H1 (cell line): ENCODE measurements around the gene KRT7. TPM values are rescaled to one million over a fixed set of nuclear protein-coding genes. Genes with fewer than 3 reads are reported as not detected.

Experiments used
- CBX5 ChIP-seq: fragments of 300-800, 300-1000 bp; sonication (generic); IDR thresholded peaks from 2 replicates; pipeline ENCODE4 v1.7.1; 2016; ENCODE audit warnings: antibody characterized with exemption, low read length, low read depth
- CTCF ChIP-seq, 3 experiments: IDR thresholded peaks; 1 replicate in 2 of 3; 2 replicates in 1 of 3; pipeline versions ENCODE4 v1.5.1 to v1.6.1; 2011; ENCODE audit warnings: low read length in 3 of 3, mild to moderate bottlenecking in 3 of 3, inconsistent platforms in 2 of 3, low read depth in 1 of 3, moderate library complexity in 1 of 3; ENCODE audit not compliant: insufficient read depth in 1 of 3; ENCODE audit errors: control extremely low read depth in 1 of 3
- KDM1A ChIP-seq: fragments of 200-600, 300-600 bp; sonication (generic); IDR thresholded peaks from 2 replicates; pipeline ENCODE4 v1.7.1; 2016; ENCODE audit warnings: mild to moderate bottlenecking, low read length, borderline replicate concordance
- MAX ChIP-seq: IDR thresholded peaks from 2 replicates; pipeline ENCODE4 v1.6.1; 2012; ENCODE audit warnings: inconsistent platforms
- RXRA ChIP-seq: IDR thresholded peaks from 2 replicates; pipeline ENCODE4 v1.6.1; 2011; ENCODE audit warnings: low read depth, mild to moderate bottlenecking, low read length, moderate library complexity; ENCODE audit not compliant: insufficient read depth
- SIN3A ChIP-seq, 2 experiments: IDR thresholded peaks in 1 of 2; conservative IDR thresholded peaks in 1 of 2; 2 replicates each; pipeline ENCODE4 v1.6.1; 2011 to 2012; ENCODE audit warnings: low read length in 2 of 2, improper control_type of control experiment in 1 of 2, low read depth in 1 of 2, mild to moderate bottlenecking in 1 of 2
- SP1 ChIP-seq: IDR thresholded peaks from 2 replicates; pipeline ENCODE4 v1.6.1; 2011; ENCODE audit warnings: low read depth, low read length
- SP2 ChIP-seq: IDR thresholded peaks from 2 replicates; pipeline ENCODE4 v1.6.1; 2012; ENCODE audit warnings: mild to moderate bottlenecking, low read length, inconsistent platforms
- YY1 ChIP-seq: IDR thresholded peaks from 2 replicates; pipeline ENCODE4 v1.6.1; 2011; ENCODE audit warnings: low read depth, mild to moderate bottlenecking, low read length
- polyA plus RNA-seq, 7 experiments: library from polyadenylated mRNA; depleted of rRNA in 3 of 7; stranded (reverse) in 5 of 7; unstranded in 2 of 7; fragments of >200 nt in 5 of 7; fragments of 200-250 nt in 2 of 7; gene quantifications; 1 replicate in 5 of 7; 2 replicates in 1 of 7; 4 replicates in 1 of 7; pipeline versions ENCODE4 v1.2.1 to v1.2.3, GENCODE V29; 2011 to 2013; ENCODE audit warnings: missing spikeins in 2 of 7, mixed read lengths in 2 of 7
- total RNA-seq: library from RNA; stranded (reverse); fragmentation: NEBNext Ultra II Directional; extraction: Animal tissue kit (Norgen Biotek cat#: 25700); gene quantifications from 2 replicates; pipeline ENCODE4 v1.2.1, GENCODE V29; 2021

Gene KRT7
- total and polyA plus RNA-seq, 2 of the 8 experiments (the other 6 are each of a cell fraction or from before 2014, with no cell fraction given), result 13.2 to 19.0 TPM

- no peak for TF ChIP-seq MAX
- TF ChIP-seq SIN3A (conservative IDR thresholded peaks at IDR 0.05 in 1 of 2, IDR thresholded peaks at IDR 0.05 in 1 of 2; ENCODE audit: low read depth in 1 of 2, low read length in 2 of 2), result no peak
- no peak for TF ChIP-seq KDM1A
- TF ChIP-seq CBX5, result no peak
- TF ChIP-seq SP2, result no peak
- TF ChIP-seq YY1, result no peak
- no peak for TF ChIP-seq SP1
- TF ChIP-seq CTCF (IDR thresholded peaks at IDR 0.05; ENCODE audit: control extremely low read depth in 1 of 3, insufficient read depth in 1 of 3, low read depth in 1 of 3, low read length in 3 of 3), result no peak
- no peak for TF ChIP-seq RXRA
- TF ChIP-seq, all 59 proteins: peak for 0
These were observed 27.3 kb upstream of the KRT7 start (continued) for GRCh38 chr12:52205612-52206303.
